HepG2 (cell line): ENCODE results near the gene CEP89. TPM values are rescaled to one million over a fixed set of nuclear protein-coding genes. Genes with fewer than 3 reads are reported as not detected.

Experiments
- ATAC-seq: fragments of 200-7000 bp; cut with Tn5 transposase; 3 replicates; pipeline ENCODE4 v1.9.1; 2020; ENCODE audit warnings: mild to moderate bottlenecking, moderate library complexity
- BruUV-seq: library from RNA; stranded (reverse); fragments of 400-500 nt; replicated peaks from 2 replicates; lab custom pipeline; 2021; lab: Mats Ljungman, UMichigan
- CTCF ChIA-PET: fragments of 300-600 bp; formaldehyde crosslinking; extraction: SDS; loops from one replicate; lab custom pipeline; 2021; ENCODE audit warnings: low total read pairs, inconsistent platforms, low intra/inter-chr PET ratio; lab: Yijun Ruan, JAX
- POLR2A ChIA-PET: fragments of 350-600 bp; sonication (Branson Sonifier 250); formaldehyde crosslinking; loops from one replicate; lab custom pipeline; 2020; ENCODE audit warnings: antibody characterized with exemption, inconsistent platforms; lab: Yijun Ruan, JAX
- DNase-seq: peaks from one replicate; pipeline ENCODE4 v3.0.0-alpha.2; 2015; ENCODE audit warnings: low spot score
- FAIRE-seq: peaks from 3 replicates; lab custom pipeline; 2011; peaks lifted over from hg19 to GRCh38; lab: Jason Lieb, UNC
- H2AFZ ChIP-seq: one replicate; pipeline ENCODE4 v1.6.1; 2011; ENCODE audit warnings: low read length, inconsistent platforms
- H3K27ac ChIP-seq: fragments of 300-600 bp; 3 replicates; pipeline ENCODE4 v1.8.0; 2011; ENCODE audit warnings: mixed run types, mild to moderate bottlenecking, mixed read lengths, low read length, inconsistent platforms; ENCODE audit not compliant: insufficient read depth; ENCODE audit errors: extremely low read length
- H3K27me3 ChIP-seq, 2 experiments: fragments of 200-600 bp in 1 of 2; 2 replicates in 1 of 2; 3 replicates in 1 of 2; pipeline versions ENCODE4 v1.6.0 to v1.8.0; 2011; ENCODE audit warnings: low read length in 2 of 2, mild to moderate bottlenecking in 2 of 2, moderate library complexity in 2 of 2, inconsistent platforms in 1 of 2; ENCODE audit not compliant: insufficient read depth in 2 of 2, control insufficient read depth in 1 of 2
- H3K36me3 ChIP-seq, 2 experiments: fragments of 200-600 bp in 1 of 2; replicated peaks in 1 of 2; 2 replicates in 1 of 2; 3 replicates in 1 of 2; pipeline versions ENCODE4 v1.5.1 to v1.8.0; 2011; ENCODE audit warnings: low read length in 2 of 2, inconsistent platforms in 1 of 2; ENCODE audit not compliant: insufficient read depth in 2 of 2, control insufficient read depth in 1 of 2
- H3K4me1 ChIP-seq: 2 replicates; pipeline ENCODE4 v1.5.1; 2012; ENCODE audit warnings: low read length, inconsistent platforms; ENCODE audit not compliant: insufficient read depth
- H3K4me2 ChIP-seq: 2 replicates; pipeline ENCODE4 v1.6.0; 2011; ENCODE audit warnings: low read depth, low read length, inconsistent platforms
- H3K4me3 ChIP-seq, 3 experiments: fragments of 200-600 bp in 1 of 3; sonication (generic), shearing (Covaris generic) in 1 of 3; replicated peaks in 1 of 3; 2 replicates each; pipeline ENCODE4 v1.5.1; 2011 to 2016; ENCODE audit warnings: low read length in 3 of 3, inconsistent platforms in 2 of 3, low read depth in 2 of 3, mild to moderate bottlenecking in 2 of 3, control low read depth in 1 of 3, mixed read lengths in 1 of 3; ENCODE audit not compliant: insufficient read depth in 1 of 3
- H3K79me2 ChIP-seq: one replicate; pipeline ENCODE4 v1.6.1; 2011; ENCODE audit warnings: low read length, inconsistent platforms; ENCODE audit not compliant: insufficient read depth
- H3K9ac ChIP-seq: 2 replicates; pipeline ENCODE4 v1.6.0; 2011; ENCODE audit warnings: mild to moderate bottlenecking, low read depth, low read length, inconsistent platforms; ENCODE audit not compliant: insufficient read depth
- H3K9me3 ChIP-seq: 2 replicates; pipeline ENCODE4 v1.5.1; 2012; ENCODE audit warnings: mild to moderate bottlenecking, low read length
- H4K20me1 ChIP-seq: 2 replicates; pipeline ENCODE4 v1.6.0; 2011; ENCODE audit warnings: inconsistent platforms, mild to moderate bottlenecking, low read length, moderate library complexity; ENCODE audit not compliant: insufficient read depth
- DNMT1 ChIP-seq: sonication (generic); formaldehyde crosslinking; IDR thresholded peaks from 2 replicates; pipeline ENCODE4 v1.5.1; 2020; ENCODE audit warnings: mild to moderate bottlenecking, missing genetic modification reagents
- EED ChIP-seq: sonication (generic); formaldehyde crosslinking; IDR thresholded peaks from 2 replicates; pipeline ENCODE4 v1.5.0; 2020; ENCODE audit warnings: mild to moderate bottlenecking, missing genetic modification reagents
- HMG20B ChIP-seq: conservative IDR thresholded peaks from 2 replicates; pipeline ENCODE4 v1.6.1; 2016; ENCODE audit warnings: missing genetic modification reagents, missing compliant biosample characterization
- HOXA3 ChIP-seq: sonication (generic); formaldehyde crosslinking; IDR thresholded peaks from 2 replicates; pipeline ENCODE4 v1.5.0; 2020; ENCODE audit warnings: missing genetic modification reagents
- NCOA2 ChIP-seq: sonication (generic); formaldehyde crosslinking; IDR thresholded peaks from 2 replicates; pipeline ENCODE4 v1.8.0; 2022; ENCODE audit warnings: inconsistent platforms
- ONECUT2 ChIP-seq: sonication (generic); formaldehyde crosslinking; IDR thresholded peaks from 2 replicates; pipeline ENCODE4 v1.4.0; 2020; ENCODE audit warnings: missing genetic modification reagents
- PAXIP1 ChIP-seq: sonication (generic); formaldehyde crosslinking; conservative IDR thresholded peaks from 2 replicates; pipeline ENCODE4 v1.4.0; 2020; ENCODE audit warnings: mild to moderate bottlenecking, missing genetic modification reagents, moderate library complexity
- PLRG1 ChIP-seq: fragments of 450-650 bp; conservative IDR thresholded peaks from 2 replicates; pipeline ENCODE4 v1.6.1; 2016
- RNF219 ChIP-seq: sonication (generic); formaldehyde crosslinking; IDR thresholded peaks from 2 replicates; pipeline ENCODE4 v1.5.0; 2020; ENCODE audit warnings: mild to moderate bottlenecking, missing genetic modification reagents
- SYNCRIP ChIP-seq: fragments of 200-400 bp; formaldehyde crosslinking; IDR thresholded peaks from 2 replicates; pipeline ENCODE4 v1.6.1; 2018; ENCODE audit warnings: mild to moderate bottlenecking, low read depth, low read length; ENCODE audit not compliant: insufficient read depth
- TOPORS ChIP-seq: sonication (generic); formaldehyde crosslinking; IDR thresholded peaks from 2 replicates; pipeline ENCODE4 v1.8.0; 2023; ENCODE audit warnings: mild to moderate bottlenecking, missing genetic modification reagents
- ZFP36L2 ChIP-seq: sonication (generic); formaldehyde crosslinking; IDR thresholded peaks from 2 replicates; pipeline ENCODE4 v1.4.0; 2020; ENCODE audit warnings: missing genetic modification reagents
- ZNF550 ChIP-seq: sonication (generic); formaldehyde crosslinking; IDR thresholded peaks from 2 replicates; pipeline ENCODE4 v1.4.0; 2020; ENCODE audit warnings: mild to moderate bottlenecking, missing genetic modification reagents, borderline replicate concordance
- ZNF704 ChIP-seq: sonication (generic); formaldehyde crosslinking; IDR thresholded peaks from 2 replicates; pipeline ENCODE4 v1.8.1; 2023; ENCODE audit warnings: mild to moderate bottlenecking, inconsistent platforms, moderate library complexity, missing genetic modification reagents, borderline replicate concordance
- WGBS: methylation state at CpG from one replicate; pipeline ENCODE4 v1.1.6; 2017; ENCODE audit warnings: low lambda C conversion rate; 5-methylcytosine and 5-hydroxymethylcytosine counted together
- in situ Hi-C: cut with HindIII; loops from 2 replicates; pipeline ENCODE4 v1.10.0; 2017; ENCODE audit warnings: low pct_unique_long_range_greater_than_20kb; ENCODE audit not compliant: extremely low pct_ligation_motif_present
- intact Hi-C: fragments of 100-400 bp; cut with micrococcal nuclease; formaldehyde crosslinking; loops from one replicate; pipeline ENCODE4 v1.10.0; 2022; ENCODE audit not compliant: unreplicated experiment
- polyA plus RNA-seq, 8 experiments: library from polyadenylated mRNA; depleted of rRNA in 3 of 8; stranded (reverse) in 7 of 8; unstranded in 1 of 8; fragments of >200 nt; fragmentation: Illumina TruSeq in 4 of 8; extraction: Trizol in 4 of 8; gene quantifications; 2 replicates each; pipeline versions ENCODE4 v1.2.1 to v1.2.3, GENCODE V29; 2011 to 2016; ENCODE audit warnings: low read depth in 4 of 8, missing spikeins in 1 of 8, mixed read lengths in 1 of 8; ENCODE audit not compliant: insufficient read depth in 1 of 8
- total RNA-seq, 5 experiments: library from RNA; depleted of rRNA; stranded (reverse); fragments of >200 nt; fragmentation: Illumina TruSeq; extraction: Trizol; gene quantifications; 2 replicates each; pipeline ENCODE4 v1.2.3, GENCODE V29; 2016; ENCODE audit warnings: low read depth in 1 of 5

Gene CEP89
- total and polyA plus RNA-seq, 2 of the 13 experiments (the other 11 are each of a cell fraction or from before 2014, with no cell fraction given), result 7.2 to 10.9 TPM

GRCh38 chr19:32916969-32917615 is 54.7 kb downstream of the CEP89 start (continued):
- TF ChIP-seq ONECUT2, result no peak
- no peak for TF ChIP-seq TOPORS (CRISPR knock-in tag)
- no peak for TF ChIP-seq ZFP36L2 (CRISPR knock-in tag)
- no peak for TF ChIP-seq ZNF550
- no peak for TF ChIP-seq PAXIP1 (CRISPR knock-in tag)
- TF ChIP-seq, all 625 proteins: peak for 0

DNA sequence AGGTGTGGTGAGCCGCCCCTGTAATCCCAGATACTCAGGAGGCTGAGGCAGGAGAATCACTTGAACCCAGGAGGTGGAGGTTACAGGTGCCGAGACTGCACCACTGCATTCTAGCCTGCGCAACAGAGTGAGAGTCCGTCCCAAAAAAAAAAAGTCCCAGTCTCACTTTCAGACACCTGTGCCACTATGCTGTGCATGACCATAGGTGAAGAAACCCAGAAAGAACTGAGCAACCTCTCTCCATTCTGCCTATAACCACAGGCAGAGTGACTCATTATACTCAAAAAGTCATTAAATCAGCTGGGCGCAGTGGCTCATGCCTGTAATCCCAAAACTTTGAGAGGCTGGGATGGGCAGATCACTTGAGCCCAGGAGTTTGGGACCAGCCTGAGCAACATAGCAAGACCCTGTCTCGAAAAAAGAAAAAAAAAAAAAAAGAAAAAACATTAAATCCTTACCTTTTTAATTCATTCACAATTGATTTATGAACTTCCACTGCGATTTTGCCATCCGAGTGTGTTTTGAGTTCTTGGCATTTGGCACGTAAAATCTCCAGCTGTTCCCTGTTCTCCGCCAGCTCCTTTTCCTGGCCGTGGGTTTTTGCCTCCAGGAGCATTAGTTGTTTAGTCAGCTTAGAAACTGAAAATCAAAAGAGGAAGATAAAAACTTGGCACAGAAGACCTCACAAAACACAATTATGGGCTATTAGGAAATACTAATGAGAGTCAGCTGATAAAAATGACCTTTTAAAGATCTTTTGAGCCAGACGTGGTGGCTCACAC is 56.7 kb downstream of the CEP89 start:
- Histone ChIP-seq H3K4me2 (no peak overlapping the region), H3K4me3 (no peak overlapping the region), H3K27ac (no peak overlapping the region), H3K27me3 (no peaks in the 10 kb centered on the region), H2AFZ (no peak overlapping the region), H4K20me1 (no peaks in the 10 kb centered on the region), H3K9ac (no peak overlapping the region), H3K79me2 (no peaks in the 10 kb centered on the region), H3K9me3 (no peaks in the 10 kb centered on the region), H3K36me3 (peaks cover 2 to 3% of the 10 kb centered on the region in 2 experiments; a peak in 3 of 5 replicates), H3K4me1 (no peaks in the 10 kb centered on the region)
- no peak for ATAC-seq
- intact Hi-C loops (no loop called here), in situ Hi-C loops (no loop called here)
- DNase-seq, result no peak
- no peak for FAIRE-seq
- WGBS, result 85% methylated on average over 12 of the region's 12 CpGs
- ChIA-PET CTCF (no interaction called here), POLR2A (no interaction called here)
- BruUV-seq, result no TSS peak
- TF ChIP-seq RNF219 (CRISPR knock-in tag), result no peak
- no peak for TF ChIP-seq EED (CRISPR knock-in tag)
- no peak for TF ChIP-seq ZNF704
- no peak for TF ChIP-seq HMG20B (CRISPR knock-in tag)
- no peak for TF ChIP-seq DNMT1 (CRISPR knock-in tag)
- TF ChIP-seq NCOA2 (CRISPR knock-in tag), result no peak
- no peak for TF ChIP-seq HOXA3 (CRISPR knock-in tag)
- no peak for TF ChIP-seq PLRG1
- TF ChIP-seq SYNCRIP, result no peak
